IPS DF 6.9 (cell line): ENCODE results near the gene FARS2.

Source experiments
- DNase-seq: peaks from one replicate; pipeline ENCODE4 v3.0.0-alpha.2; 2013; ENCODE audit warnings: low read depth, low spot score
- H3K27ac ChIP-seq: one replicate; pipeline ENCODE4 v1.5.1; 2013; ENCODE audit warnings: low read length, control low read depth
- H3K27me3 ChIP-seq: 2 replicates; pipeline ENCODE4 v1.6.1; 2013; ENCODE audit warnings: mild to moderate bottlenecking, low read length; ENCODE audit not compliant: control insufficient read depth, insufficient read depth
- H3K36me3 ChIP-seq: 2 replicates; pipeline ENCODE4 v1.6.1; 2013; ENCODE audit warnings: low read length; ENCODE audit not compliant: control insufficient read depth, insufficient read depth
- H3K4me1 ChIP-seq: 2 replicates; pipeline ENCODE4 v1.6.1; 2013; ENCODE audit warnings: low read length; ENCODE audit not compliant: control insufficient read depth, insufficient read depth
- H3K4me3 ChIP-seq: 2 replicates; pipeline ENCODE4 v1.5.1; 2013; ENCODE audit warnings: mild to moderate bottlenecking, low read length
- H3K9me3 ChIP-seq: 2 replicates; pipeline ENCODE4 v1.6.1; 2013; ENCODE audit warnings: low read length, inconsistent platforms; ENCODE audit not compliant: control insufficient read depth, insufficient read depth
- WGBS: extraction: QIAGEN DNeasy Blood & Tissue Kit; methylation state at CpG from one replicate; pipeline ENCODE4 v1.1.7; 2013; ENCODE audit warnings: mixed read lengths, missing lambda C conversion rate; ENCODE audit not compliant: insufficient read length, insufficient coverage; 5-methylcytosine and 5-hydroxymethylcytosine counted together

Gene FARS2

GRCh38 chr6:5248302-5249098, 12.8 kb upstream of the FARS2 start:
- WGBS: no CpG with 5 or more reads among the region's 9 CpGs
- Histone ChIP-seq H3K27ac (no peak overlapping the region), H3K27me3 (no peaks in the 10 kb centered on the region), H3K9me3 (no peaks in the 10 kb centered on the region), H3K4me1 (no peaks in the 10 kb centered on the region), H3K4me3 (no peak overlapping the region), H3K36me3 (no peaks in the 10 kb centered on the region; the same call in 1 of the 2 replicates)
- DNase-seq: no peak

GRCh38 chr6:5249451-5250122, 11.7 kb upstream of the FARS2 start:
- WGBS: no CpG with 5 or more reads among the region's 5 CpGs
- no peaks in the 10 kb centered on the region for H3K27me3 ChIP-seq
- no peak for DNase-seq
- no peaks in the 10 kb centered on the region; the same call in 1 of the 2 replicates for H3K36me3 ChIP-seq
- H3K27ac ChIP-seq: no peak overlapping the region
- H3K4me3 ChIP-seq: no peak overlapping the region
- no peaks in the 10 kb centered on the region for H3K4me1 ChIP-seq
- H3K9me3 ChIP-seq: no peaks in the 10 kb centered on the region

- Histone ChIP-seq H3K27ac (no peak overlapping the region), H3K9me3 (no peaks in the 10 kb centered on the region), H3K4me3 (no peak overlapping the region), H3K4me1 (no peaks in the 10 kb centered on the region), H3K36me3 (no peaks in the 10 kb centered on the region; the same call in 1 of the 2 replicates), H3K27me3 (no peaks in the 10 kb centered on the region)
- 100% methylated on average over 1 of the region's 3 CpGs for WGBS
- no peak for DNase-seq
Observed at GRCh38 chr6:5250451-5250850, 10.9 kb upstream of the FARS2 start.

DNA sequence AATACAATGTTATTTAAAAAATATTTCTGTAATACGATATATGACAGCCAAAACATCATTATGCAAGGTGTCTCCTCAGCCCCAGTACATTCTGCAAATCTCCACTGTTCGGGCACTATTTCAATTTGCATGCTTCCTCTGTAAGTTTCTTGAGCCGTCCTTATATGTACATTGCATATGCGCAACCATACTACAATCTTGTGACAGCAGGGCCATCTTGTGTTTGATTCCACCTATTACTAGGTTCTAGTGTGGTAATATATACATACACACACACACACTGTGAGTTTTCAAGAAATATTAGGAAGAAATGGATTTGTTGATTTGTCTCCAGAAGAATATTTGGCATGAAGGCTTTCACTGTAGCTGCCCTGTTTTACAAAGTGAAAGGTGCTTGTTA, 10.4 kb upstream of the FARS2 start:
- H3K4me3 ChIP-seq: no peak overlapping the region
- no peak for DNase-seq
- no peaks in the 10 kb centered on the region for H3K9me3 ChIP-seq
- no CpG with 5 or more reads among the region's 4 CpGs for WGBS
- H3K27ac ChIP-seq: no peak overlapping the region
- H3K4me1 ChIP-seq: no peaks in the 10 kb centered on the region
- H3K27me3 ChIP-seq: no peaks in the 10 kb centered on the region
- no peaks in the 10 kb centered on the region; the same call in 1 of the 2 replicates for H3K36me3 ChIP-seq

DNA sequence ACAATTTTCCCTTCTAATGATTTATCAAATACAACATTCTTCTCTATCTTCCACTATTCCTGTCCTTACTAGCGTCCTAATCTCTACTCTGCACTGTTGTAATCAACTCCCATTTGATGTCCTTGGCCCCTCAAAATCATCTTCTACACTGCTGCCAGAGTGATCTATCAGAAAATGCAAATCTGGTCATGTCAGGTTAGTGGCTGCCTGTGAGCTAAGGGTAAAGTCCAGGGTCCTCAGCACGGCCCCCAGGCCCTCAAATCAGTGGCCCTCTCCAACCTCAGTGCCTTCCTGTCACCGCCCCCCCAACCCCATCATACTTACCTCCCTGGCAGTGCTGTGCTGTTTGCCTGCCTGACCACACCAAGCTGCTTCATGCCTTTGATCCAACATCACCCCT, 4.4 kb upstream of the FARS2 start:
- WGBS: 100% methylated on average over 1 of the region's 3 CpGs
- no peak for DNase-seq
- Histone ChIP-seq H3K27ac (no peak overlapping the region), H3K4me1 (no peaks in the 10 kb centered on the region), H3K27me3 (no peaks in the 10 kb centered on the region), H3K4me3 (no peak overlapping the region), H3K9me3 (no peaks in the 10 kb centered on the region), H3K36me3 (no peaks in the 10 kb centered on the region; the same call in 1 of the 2 replicates)

GRCh38 chr6:5257400-5257799, 3.9 kb upstream of the FARS2 start:
- Histone ChIP-seq H3K4me1 (no peaks in the 10 kb centered on the region), H3K36me3 (no peaks in the 10 kb centered on the region; the same call in 1 of the 2 replicates), H3K27me3 (no peaks in the 10 kb centered on the region), H3K27ac (no peak overlapping the region), H3K9me3 (no peaks in the 10 kb centered on the region), H3K4me3 (no peak overlapping the region)
- no CpG with 5 or more reads among the region's 8 CpGs for WGBS
- no peak for DNase-seq

DNA sequence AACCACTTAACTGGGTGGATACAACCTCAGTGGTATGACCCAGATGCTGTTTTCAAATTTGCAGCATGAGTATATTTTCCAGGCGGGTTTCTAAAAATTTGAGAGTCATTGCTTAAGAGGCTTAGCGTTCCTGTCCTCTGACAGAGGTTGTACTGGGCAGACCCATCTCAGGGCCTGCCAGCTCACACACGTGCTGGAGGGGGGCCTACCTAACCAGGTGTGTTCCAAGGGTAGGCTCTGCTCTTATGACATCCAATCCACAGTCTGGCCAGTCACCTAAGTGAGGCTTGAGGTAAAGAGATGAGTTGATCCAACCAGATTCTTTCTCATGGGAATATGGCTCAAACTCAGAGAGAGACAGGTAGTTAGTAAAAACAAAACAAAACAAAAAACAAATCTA, 1.9 kb upstream of the FARS2 start:
- no CpG with 5 or more reads among the region's 3 CpGs for WGBS
- Histone ChIP-seq H3K27ac (no peak overlapping the region), H3K36me3 (no peaks in the 10 kb centered on the region), H3K9me3 (no peaks in the 10 kb centered on the region), H3K4me1 (no peaks in the 10 kb centered on the region), H3K4me3 (no peak overlapping the region), H3K27me3 (no peaks in the 10 kb centered on the region)
- no peak for DNase-seq

GRCh38 chr6:5260111-5260620, 1.1 kb upstream of the FARS2 start:
- H3K27ac ChIP-seq: no peak overlapping the region
- no peaks in the 10 kb centered on the region for H3K36me3 ChIP-seq
- WGBS: no CpG with 5 or more reads among the region's 22 CpGs
- H3K4me1 ChIP-seq: no peaks in the 10 kb centered on the region
- no peaks in the 10 kb centered on the region for H3K27me3 ChIP-seq
- H3K4me3 ChIP-seq: peak overlapping the region; percentile 76; the same call in 1 of the 2 replicates
- DNase-seq: peak; percentile 22
- H3K9me3 ChIP-seq: no peaks in the 10 kb centered on the region

- Histone ChIP-seq H3K4me3 (peak overlapping the region; percentile 76), H3K9me3 (no peaks in the 10 kb centered on the region), H3K27ac (no peak overlapping the region), H3K4me1 (no peaks in the 10 kb centered on the region), H3K27me3 (no peaks in the 10 kb centered on the region), H3K36me3 (no peaks in the 10 kb centered on the region)
- whole genome bisulfite sequencing: no CpG with 5 or more reads among the region's 19 CpGs
- DNase-seq: no peak
Observed at GRCh38 chr6:5261545-5262109, 314 bp downstream of the FARS2 start.

DNA sequence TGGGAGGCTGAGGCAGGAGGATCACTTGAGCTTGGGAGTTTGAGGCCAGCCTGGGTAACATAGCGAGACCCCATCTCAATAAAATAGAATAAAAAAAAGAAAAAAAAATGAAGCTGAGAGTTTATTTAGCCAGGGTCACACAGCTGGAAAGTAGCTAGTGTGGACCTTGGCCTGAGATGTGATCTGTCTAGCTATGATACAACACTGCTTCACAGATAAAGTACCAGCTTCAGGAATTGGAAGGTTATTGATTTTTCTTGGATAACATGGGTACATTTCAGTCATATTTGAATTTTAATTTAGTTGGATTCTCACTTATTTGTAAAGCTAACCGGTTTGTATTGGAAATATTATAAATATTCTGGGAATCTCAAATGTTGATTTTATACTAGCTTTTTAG, 5.1 kb downstream of the FARS2 start:
- no CpG with 5 or more reads among the region's 2 CpGs for WGBS
- DNase-seq: no peak
- H3K9me3 ChIP-seq: no peaks in the 10 kb centered on the region
- H3K4me1 ChIP-seq: no peaks in the 10 kb centered on the region
- no peak overlapping the region for H3K27ac ChIP-seq
- no peaks in the 10 kb centered on the region for H3K27me3 ChIP-seq
- H3K36me3 ChIP-seq: no peaks in the 10 kb centered on the region
- H3K4me3 ChIP-seq: no peak overlapping the region
